LNCAP (cell line): ENCODE data around the gene NUDCD3.

Experiments
- CTCF ChIP-seq: fragments of 450-650 bp; IDR thresholded peaks from 2 replicates; pipeline ENCODE4 v1.5.1; 2017; ENCODE audit warnings: mild to moderate bottlenecking

NUDCD3 gene

GRCh38 chr7:44512736-44513135, 22.3 kb upstream of the NUDCD3 start:
- TF ChIP-seq CTCF = no peak

GRCh38 chr7:44511863-44512468, 21.5 kb upstream of the NUDCD3 start:
- TF ChIP-seq CTCF = no peak

GRCh38 chr7:44511236-44511635, 20.8 kb upstream of the NUDCD3 start:
- TF ChIP-seq CTCF = no peak

GRCh38 chr7:44508328-44509030, 18.0 kb upstream of the NUDCD3 start:
- no peak for TF ChIP-seq CTCF

- no peak for TF ChIP-seq CTCF
Observed at GRCh38 chr7:44505595-44505994, 15.1 kb upstream of the NUDCD3 start.

GRCh38 chr7:44498230-44498954, 7.9 kb upstream of the NUDCD3 start:
- TF ChIP-seq CTCF = no peak

GRCh38 chr7:44497155-44498027, 6.9 kb upstream of the NUDCD3 start:
- TF ChIP-seq CTCF = no peak
